PC-9 (cell line): Measurements from ENCODE around the gene CDH20. TPM values are rescaled to one million over a fixed set of nuclear protein-coding genes. Genes with fewer than 3 reads are reported as not detected.

Experiments
- BruUV-seq: library from RNA; stranded (reverse); fragments of 400-500 nt; replicated peaks from 2 replicates; lab custom pipeline; 2021; lab: Mats Ljungman, UMichigan
- CTCF ChIA-PET: fragments of 300-600 bp; sonication (Branson Sonifier 250); formaldehyde crosslinking; loops from one replicate; lab custom pipeline; 2022; ENCODE audit warnings: antibody characterized with exemption; lab: Charles Lee
- POLR2A ChIA-PET: fragments of 300-600 bp; sonication (Branson Sonifier 250); formaldehyde crosslinking; loops from one replicate; lab custom pipeline; 2022; ENCODE audit warnings: antibody characterized with exemption; ENCODE audit not compliant: unreplicated experiment; lab: Charles Lee
- DNase-seq, 2 experiments: peaks; one replicate each; pipeline versions ENCODE4 v3.0.0 to v3.0.0-alpha.2; 2015 to 2022; ENCODE audit warnings: mixed read lengths in 1 of 2
- H2AFZ ChIP-seq: fragments of 200-600 bp; sonication (generic); 2 replicates; pipeline ENCODE4 v1.8.1; 2017; ENCODE audit warnings: antibody characterized with exemption
- H3F3A ChIP-seq: fragments of 200-600 bp; sonication (generic); 2 replicates; pipeline ENCODE4 v1.8.1; 2017; ENCODE audit warnings: antibody characterized with exemption, mild to moderate bottlenecking, low read depth; ENCODE audit not compliant: insufficient read depth
- H3K27ac ChIP-seq: fragments of 200-600 bp; sonication (generic); 2 replicates; pipeline ENCODE4 v1.6.1; 2016; ENCODE audit warnings: mixed run types
- H3K27me3 ChIP-seq: fragments of 200-600 bp; sonication (generic); 2 replicates; pipeline ENCODE4 v1.6.1; 2016; ENCODE audit warnings: low read depth, mixed run types; ENCODE audit not compliant: insufficient read depth
- H3K36me3 ChIP-seq: fragments of 200-600 bp; sonication (generic); 2 replicates; pipeline ENCODE4 v1.6.1; 2016; ENCODE audit warnings: low read depth, mixed run types
- H3K4me1 ChIP-seq: fragments of 200-600 bp; sonication (generic); replicated peaks from 2 replicates; pipeline ENCODE4 v1.6.1; 2016; ENCODE audit warnings: mixed run types; ENCODE audit not compliant: insufficient read depth
- H3K4me2 ChIP-seq: fragments of 200-600 bp; sonication (generic); 2 replicates; pipeline ENCODE4 v1.6.1; 2017; ENCODE audit warnings: mixed run types
- H3K4me3 ChIP-seq: fragments of 200-600 bp; sonication (generic); 2 replicates; pipeline ENCODE4 v1.6.1; 2016; ENCODE audit warnings: mixed run types
- H3K79me2 ChIP-seq: fragments of 200-600 bp; sonication (generic); 2 replicates; pipeline ENCODE4 v1.6.1; 2017; ENCODE audit warnings: low read depth, mixed run types
- H3K9me2 ChIP-seq: fragments of 200-600 bp; sonication (generic); 2 replicates; pipeline ENCODE4 v1.8.1; 2017; ENCODE audit warnings: mild to moderate bottlenecking; ENCODE audit not compliant: insufficient read depth
- H3K9me3 ChIP-seq: fragments of 200-600 bp; sonication (generic); 2 replicates; pipeline ENCODE4 v1.8.1; 2016; ENCODE audit warnings: low read depth; ENCODE audit not compliant: insufficient read depth
- H4K20me1 ChIP-seq: fragments of 200-600 bp; sonication (generic); 2 replicates; pipeline ENCODE4 v1.8.1; 2017; ENCODE audit not compliant: insufficient read depth
- EZH2 ChIP-seq: fragments of 200-600 bp; sonication (generic); IDR thresholded peaks from 2 replicates; pipeline ENCODE4 v1.8.0; 2017; ENCODE audit warnings: antibody characterized with exemption, low read depth
- intact Hi-C: fragments of 100-400 bp; cut with micrococcal nuclease; formaldehyde crosslinking; loops from one replicate; pipeline ENCODE4 v1.10.0; 2022; ENCODE audit not compliant: unreplicated experiment
- total RNA-seq: library from RNA; stranded (reverse); gene quantifications from 2 replicates; pipeline ENCODE4 v1.2.3, GENCODE V29; 2021
- TF ChIP-seq, protein P1 (sequence below): fragments of 200-600 bp; sonication (generic); conservative IDR thresholded peaks from 2 replicates; pipeline ENCODE4 v1.6.1; 2017; ENCODE audit warnings: mixed run types, antibody characterized with exemption, mild to moderate bottlenecking, moderate library complexity

Gene CDH20
- total RNA-seq, 1 experiment from 2014 or later: not detected

DNA sequence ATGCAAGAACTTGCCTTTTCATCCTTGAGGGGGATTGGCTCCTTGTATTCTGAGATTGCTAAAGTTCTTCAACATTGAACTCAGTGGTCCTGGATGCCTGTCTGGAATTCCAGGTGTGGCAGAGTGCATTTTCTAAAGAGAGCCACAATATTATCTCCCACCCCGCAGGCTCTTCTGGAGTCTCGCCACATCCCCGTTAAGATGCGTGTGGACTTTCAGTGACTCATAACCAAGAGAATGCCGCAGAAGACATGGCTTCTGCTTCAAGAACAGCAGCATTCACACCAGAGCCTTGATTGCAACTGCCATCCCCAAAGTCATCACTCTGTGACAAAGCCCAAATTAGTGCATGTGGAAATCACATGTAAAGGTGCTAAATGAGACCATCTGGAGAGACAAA lies 142.7 kb downstream of the CDH20 start:
- CTCF ChIA-PET: no interaction called here
- TF ChIP-seq, protein P1, sequence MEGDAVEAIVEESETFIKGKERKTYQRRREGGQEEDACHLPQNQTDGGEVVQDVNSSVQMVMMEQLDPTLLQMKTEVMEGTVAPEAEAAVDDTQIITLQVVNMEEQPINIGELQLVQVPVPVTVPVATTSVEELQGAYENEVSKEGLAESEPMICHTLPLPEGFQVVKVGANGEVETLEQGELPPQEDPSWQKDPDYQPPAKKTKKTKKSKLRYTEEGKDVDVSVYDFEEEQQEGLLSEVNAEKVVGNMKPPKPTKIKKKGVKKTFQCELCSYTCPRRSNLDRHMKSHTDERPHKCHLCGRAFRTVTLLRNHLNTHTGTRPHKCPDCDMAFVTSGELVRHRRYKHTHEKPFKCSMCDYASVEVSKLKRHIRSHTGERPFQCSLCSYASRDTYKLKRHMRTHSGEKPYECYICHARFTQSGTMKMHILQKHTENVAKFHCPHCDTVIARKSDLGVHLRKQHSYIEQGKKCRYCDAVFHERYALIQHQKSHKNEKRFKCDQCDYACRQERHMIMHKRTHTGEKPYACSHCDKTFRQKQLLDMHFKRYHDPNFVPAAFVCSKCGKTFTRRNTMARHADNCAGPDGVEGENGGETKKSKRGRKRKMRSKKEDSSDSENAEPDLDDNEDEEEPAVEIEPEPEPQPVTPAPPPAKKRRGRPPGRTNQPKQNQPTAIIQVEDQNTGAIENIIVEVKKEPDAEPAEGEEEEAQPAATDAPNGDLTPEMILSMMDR: no peak
- TF ChIP-seq EZH2: no peak
- Histone ChIP-seq H3F3A (no peaks in the 10 kb centered on the region), H3K4me3 (no peak overlapping the region), H3K27me3 (peaks cover 51% of the 10 kb centered on the region), H3K4me1 (no peaks in the 10 kb centered on the region), H3K27ac (no peak overlapping the region), H3K36me3 (no peaks in the 10 kb centered on the region), H3K4me2 (no peak overlapping the region), H2AFZ (no peak overlapping the region), H4K20me1 (no peaks in the 10 kb centered on the region), H3K9me3 (no peaks in the 10 kb centered on the region), H3K9me2 (no peaks in the 10 kb centered on the region), H3K79me2 (no peaks in the 10 kb centered on the region)
- POLR2A ChIA-PET: no interaction called here
- no TSS peak for BruUV-seq
- DNase-seq: no peak
- intact Hi-C loops: no loop called here

DNA sequence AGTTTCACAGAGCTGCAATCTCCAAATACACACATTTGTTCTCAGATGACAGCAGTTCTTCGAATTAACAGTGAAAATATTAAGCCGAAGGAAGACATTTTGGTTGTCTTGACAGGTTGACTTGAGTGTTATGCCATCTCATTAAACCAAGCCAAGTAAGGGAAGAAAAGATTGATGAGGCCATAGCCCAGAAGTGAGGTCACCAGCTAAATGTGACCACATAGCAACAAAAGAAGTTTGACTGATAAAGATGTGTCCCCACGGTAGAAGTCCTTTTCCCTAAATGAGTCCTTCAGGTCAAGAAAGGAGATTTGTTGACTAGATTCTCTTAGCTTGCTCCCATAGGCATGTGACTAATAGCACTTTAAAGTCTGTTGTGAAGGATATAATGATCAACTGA lies 156.1 kb downstream of the CDH20 start:
- Histone ChIP-seq H3K4me1 (no peaks in the 10 kb centered on the region), H4K20me1 (no peaks in the 10 kb centered on the region), H3K4me2 (no peak overlapping the region), H3K27ac (no peak overlapping the region), H3K27me3 (no peaks in the 10 kb centered on the region; the same call in 1 of the 2 replicates), H3K4me3 (no peak overlapping the region), H3F3A (no peaks in the 10 kb centered on the region), H3K79me2 (no peaks in the 10 kb centered on the region), H3K36me3 (no peaks in the 10 kb centered on the region), H2AFZ (no peak overlapping the region), H3K9me2 (no peaks in the 10 kb centered on the region), H3K9me3 (no peaks in the 10 kb centered on the region)
- intact Hi-C loops: no loop called here
- DNase-seq: no peak
- TF ChIP-seq EZH2: no peak
- TF ChIP-seq, protein P1: no peak
- BruUV-seq: no TSS peak
- ChIA-PET POLR2A (no interaction called here), CTCF (no interaction called here)

DNA sequence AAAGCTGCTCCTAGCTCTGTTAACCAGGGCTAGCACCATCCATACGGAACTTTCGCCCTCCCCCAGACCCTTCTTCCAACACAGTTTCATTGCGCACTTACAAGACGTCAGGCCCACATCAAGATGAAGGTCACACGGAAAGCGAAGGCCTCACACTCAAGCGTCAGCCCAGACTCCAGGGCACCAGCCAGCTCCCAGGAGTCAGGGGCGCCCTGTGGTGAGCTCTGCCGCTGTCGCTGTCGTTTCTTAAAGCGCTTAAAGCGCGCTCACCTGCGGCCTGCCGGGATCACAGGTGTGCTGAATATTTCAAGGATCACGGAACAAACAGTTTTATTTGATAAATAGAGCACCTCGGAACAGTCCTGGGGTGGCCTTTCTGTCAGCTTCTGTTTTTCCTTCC lies 163.1 kb downstream of the CDH20 start:
- Histone ChIP-seq H3K27ac (no peak overlapping the region), H3K4me1 (no peaks in the 10 kb centered on the region), H3K79me2 (no peaks in the 10 kb centered on the region), H2AFZ (no peak overlapping the region), H4K20me1 (no peaks in the 10 kb centered on the region), H3K9me2 (no peaks in the 10 kb centered on the region), H3F3A (no peaks in the 10 kb centered on the region), H3K27me3 (no peaks in the 10 kb centered on the region), H3K4me2 (no peak overlapping the region), H3K36me3 (no peaks in the 10 kb centered on the region), H3K4me3 (no peak overlapping the region), H3K9me3 (no peaks in the 10 kb centered on the region)
- TF ChIP-seq EZH2: no peak
- TF ChIP-seq, protein P1: no peak
- BruUV-seq: no TSS peak
- DNase-seq: no peak
- POLR2A ChIA-PET: no interaction called here
- CTCF ChIA-PET: no interaction called here
- intact Hi-C loops: no loop called here
